HL-60 (cell line): Measurements from ENCODE around the gene ANO2.

Experiments used
- DNase-seq, 2 experiments: peaks; one replicate each; pipeline ENCODE4 v3.0.0-alpha.2; 2010 to 2020; ENCODE audit warnings: low read depth in 1 of 2, low spot score in 1 of 2
- H3K27ac ChIP-seq: fragments of 250-450 bp; sonication (Bioruptor Pico); replicated peaks from 2 replicates; pipeline ENCODE4 v1.5.1; 2020; ENCODE audit warnings: mild to moderate bottlenecking, moderate library complexity
- H3K27me3 ChIP-seq: fragments of 250-450 bp; sonication (Bioruptor Pico); 2 replicates; pipeline ENCODE4 v1.5.1; 2021; ENCODE audit warnings: mild to moderate bottlenecking, moderate library complexity; ENCODE audit not compliant: insufficient read depth, poor library complexity, severe bottlenecking
- H3K4me3 ChIP-seq: replicated peaks from 2 replicates; pipeline ENCODE4 v1.5.1; 2011; ENCODE audit warnings: mild to moderate bottlenecking, control low read depth, low read length; ENCODE audit not compliant: insufficient read depth
- GABPA ChIP-seq: IDR thresholded peaks from 2 replicates; pipeline ENCODE4 v1.6.1; 2012; ENCODE audit warnings: low read depth
- POLR2AphosphoS5 ChIP-seq: IDR thresholded peaks from 2 replicates; pipeline ENCODE4 v1.6.1; 2012; ENCODE audit warnings: low read depth
- REST ChIP-seq: IDR thresholded peaks from 2 replicates; pipeline ENCODE4 v1.6.1; 2012; ENCODE audit warnings: low read depth; ENCODE audit not compliant: insufficient replicate concordance
- SPI1 ChIP-seq: IDR thresholded peaks from 2 replicates; pipeline ENCODE4 v1.6.1; 2012; ENCODE audit warnings: low read depth, mild to moderate bottlenecking, borderline replicate concordance
- TF ChIP-seq, protein P1 (sequence below): IDR thresholded peaks from one replicate; pipeline ENCODE4 v1.5.1; 2011; ENCODE audit warnings: low read length, control low read depth, inconsistent platforms; ENCODE audit not compliant: insufficient read depth

Gene ANO2

GRCh38 chr12:5723071-5723470, 222.0 kb downstream of the ANO2 start:
- Histone ChIP-seq H3K27ac (no peak overlapping the region), H3K27me3 (peaks cover 16% of the 10 kb centered on the region), H3K4me3 (no peak overlapping the region)
- no peak for DNase-seq
- TF ChIP-seq REST (no peak), SPI1 (no peak), POLR2AphosphoS5 (no peak), GABPA (no peak)
- TF ChIP-seq, protein P1, sequence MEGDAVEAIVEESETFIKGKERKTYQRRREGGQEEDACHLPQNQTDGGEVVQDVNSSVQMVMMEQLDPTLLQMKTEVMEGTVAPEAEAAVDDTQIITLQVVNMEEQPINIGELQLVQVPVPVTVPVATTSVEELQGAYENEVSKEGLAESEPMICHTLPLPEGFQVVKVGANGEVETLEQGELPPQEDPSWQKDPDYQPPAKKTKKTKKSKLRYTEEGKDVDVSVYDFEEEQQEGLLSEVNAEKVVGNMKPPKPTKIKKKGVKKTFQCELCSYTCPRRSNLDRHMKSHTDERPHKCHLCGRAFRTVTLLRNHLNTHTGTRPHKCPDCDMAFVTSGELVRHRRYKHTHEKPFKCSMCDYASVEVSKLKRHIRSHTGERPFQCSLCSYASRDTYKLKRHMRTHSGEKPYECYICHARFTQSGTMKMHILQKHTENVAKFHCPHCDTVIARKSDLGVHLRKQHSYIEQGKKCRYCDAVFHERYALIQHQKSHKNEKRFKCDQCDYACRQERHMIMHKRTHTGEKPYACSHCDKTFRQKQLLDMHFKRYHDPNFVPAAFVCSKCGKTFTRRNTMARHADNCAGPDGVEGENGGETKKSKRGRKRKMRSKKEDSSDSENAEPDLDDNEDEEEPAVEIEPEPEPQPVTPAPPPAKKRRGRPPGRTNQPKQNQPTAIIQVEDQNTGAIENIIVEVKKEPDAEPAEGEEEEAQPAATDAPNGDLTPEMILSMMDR, result no peak

GRCh38 chr12:5720381-5721005, 224.6 kb downstream of the ANO2 start:
- Histone ChIP-seq H3K27me3 (peaks cover 16% of the 10 kb centered on the region), H3K27ac (no peak overlapping the region), H3K4me3 (no peak overlapping the region)
- no peak for DNase-seq
- TF ChIP-seq GABPA (no peak), REST (no peak), POLR2AphosphoS5 (no peak), SPI1 (no peak)
- TF ChIP-seq, protein P1, result no peak

GRCh38 chr12:5718680-5719079, 226.4 kb downstream of the ANO2 start:
- Histone ChIP-seq H3K27me3 (peaks cover 14% of the 10 kb centered on the region), H3K27ac (no peak overlapping the region), H3K4me3 (no peak overlapping the region)
- TF ChIP-seq REST (no peak), POLR2AphosphoS5 (no peak), SPI1 (no peak), GABPA (no peak)
- TF ChIP-seq, protein P1, result no peak
- DNase-seq, result no peak
